ENCODE measurements around the gene SERHL2.
A peak's percentile ranks its signal among the peaks of the same experiment; 100 is the strongest.
"Not testable (repeated sequence)": the region's sequence is repeated elsewhere in the genome, so short reads cannot be mapped to it uniquely, and the experiment has no call there.

Gene SERHL2, protein sequence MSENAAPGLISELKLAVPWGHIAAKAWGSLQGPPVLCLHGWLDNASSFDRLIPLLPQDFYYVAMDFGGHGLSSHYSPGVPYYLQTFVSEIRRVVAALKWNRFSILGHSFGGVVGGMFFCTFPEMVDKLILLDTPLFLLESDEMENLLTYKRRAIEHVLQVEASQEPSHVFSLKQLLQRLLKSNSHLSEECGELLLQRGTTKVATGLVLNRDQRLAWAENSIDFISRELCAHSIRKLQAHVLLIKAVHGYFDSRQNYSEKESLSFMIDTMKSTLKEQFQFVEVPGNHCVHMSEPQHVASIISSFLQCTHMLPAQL

DNA sequence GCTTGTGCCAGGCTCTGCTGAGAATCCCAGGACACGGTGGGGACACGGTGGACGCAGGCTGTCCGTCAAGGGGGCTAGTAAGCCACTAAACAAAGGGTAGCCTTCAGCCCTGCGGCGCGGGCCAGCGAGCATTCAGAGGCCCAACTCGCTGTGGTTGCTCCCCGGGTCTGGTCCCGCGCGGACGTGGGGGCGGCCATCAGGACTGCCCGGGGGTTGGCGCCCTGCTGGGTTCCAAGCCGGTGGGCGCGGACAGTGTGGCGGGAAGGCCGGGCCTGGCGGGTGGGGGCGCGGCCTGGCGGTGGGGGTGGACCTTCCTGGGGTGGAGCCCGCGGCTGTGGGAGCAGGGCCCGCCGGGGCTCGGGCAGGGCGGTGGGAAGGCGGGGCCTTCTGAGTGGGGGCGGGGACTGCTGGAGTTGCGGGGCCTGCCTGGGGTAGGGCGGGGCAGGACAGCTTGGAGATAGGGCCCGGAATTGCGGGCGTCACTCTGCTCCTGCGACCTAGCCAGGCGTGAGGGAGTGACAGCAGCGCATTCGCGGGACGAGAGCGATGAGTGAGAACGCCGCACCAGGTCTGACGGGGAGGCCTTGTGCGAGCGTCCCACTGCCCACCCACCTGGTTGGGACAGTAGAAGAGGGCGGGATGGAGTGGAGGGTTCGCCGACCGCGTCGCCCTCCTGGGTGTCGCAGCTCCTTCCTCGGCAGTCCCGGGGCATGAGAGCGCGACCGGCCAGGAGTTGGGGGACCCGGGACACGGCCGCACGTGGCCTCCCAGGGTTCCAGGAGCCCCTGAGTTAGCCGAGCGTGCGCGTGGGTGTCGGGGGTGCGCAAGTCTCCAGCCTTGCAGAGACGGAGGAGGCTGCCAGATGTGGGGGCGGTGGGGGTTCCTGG lies at the start of gene SERHL2:
Gene SERHL2 (plus strand): TSS at position 482 of the 887 bp plus-strand sequence. CDS start 65 bp downstream, at position 547.
- peak; percentile 90 for DNase-seq

DNA sequence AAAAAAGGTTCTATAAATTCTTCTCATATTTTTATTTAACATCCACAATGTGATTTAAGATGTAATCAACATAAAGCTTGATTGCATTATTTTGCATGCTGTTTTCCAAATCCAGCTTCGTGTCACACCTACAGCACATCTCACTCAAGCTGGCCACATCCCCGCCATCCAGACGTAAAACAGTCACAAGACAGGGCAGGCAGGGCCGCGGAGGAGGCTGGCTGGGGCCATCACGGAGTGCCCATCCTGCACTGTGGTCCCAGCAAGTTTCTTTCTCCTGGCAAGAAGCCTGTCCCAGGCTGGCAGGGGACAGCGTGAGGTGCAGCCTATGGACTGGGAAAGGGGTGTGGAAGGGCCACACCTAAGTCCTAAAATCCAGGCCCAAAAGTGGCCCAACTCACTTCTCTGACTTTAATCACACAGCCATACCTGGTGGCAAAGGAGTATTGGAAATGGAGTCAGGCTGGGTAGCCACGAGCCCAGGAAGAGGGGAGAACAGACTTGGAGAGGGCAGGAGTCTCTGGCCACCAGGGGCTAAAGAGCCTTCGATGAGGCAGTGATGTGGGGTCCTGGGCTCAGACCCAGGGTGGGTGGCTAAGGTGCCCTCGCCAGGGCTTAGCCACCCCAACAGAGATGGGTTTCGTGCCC lies 45.3 kb upstream of the SERHL2 start:
- DNase-seq: not testable (repeated sequence)

DNA sequence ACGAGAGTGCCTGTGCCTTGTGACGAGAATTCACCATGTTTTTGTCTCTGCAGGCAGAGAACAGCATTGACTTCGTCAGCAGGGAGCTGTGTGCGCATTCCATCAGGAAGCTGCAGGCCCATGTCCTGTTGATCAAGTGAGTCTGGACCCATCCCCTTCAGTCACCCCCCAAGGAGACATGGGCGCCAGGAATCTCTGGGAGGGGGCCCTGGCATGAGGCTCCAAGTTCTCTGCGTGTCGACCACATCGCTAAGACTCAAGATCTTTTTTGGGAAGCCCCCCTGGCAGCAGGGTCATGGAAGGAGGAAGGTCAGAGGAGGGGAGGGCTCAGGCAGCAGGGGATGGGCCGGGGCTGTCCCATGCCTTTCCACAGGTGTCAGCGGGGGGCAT lies 44.8 kb upstream of the SERHL2 start:
- DNase-seq: not testable (repeated sequence)

DNA sequence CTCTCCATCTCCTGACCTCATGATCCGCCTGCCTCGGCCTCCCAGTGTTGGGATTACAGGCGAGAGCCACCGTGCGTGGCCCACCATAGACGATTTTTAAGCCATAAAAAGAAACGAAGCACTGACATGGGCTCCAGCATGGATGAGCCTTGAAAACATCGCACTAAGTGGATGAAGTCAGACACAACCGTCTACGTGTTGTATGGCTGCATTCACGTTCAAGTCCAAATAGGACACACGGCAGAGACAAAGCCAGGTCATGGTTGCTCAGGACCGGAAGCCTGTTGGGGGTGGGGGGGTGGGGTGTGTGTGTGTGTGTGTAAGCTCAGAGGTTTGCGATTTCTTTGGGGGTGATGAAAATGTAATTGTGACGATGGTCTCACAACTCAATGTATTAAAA lies 44.2 kb upstream of the SERHL2 start:
- DNase-seq: no peak

DNA sequence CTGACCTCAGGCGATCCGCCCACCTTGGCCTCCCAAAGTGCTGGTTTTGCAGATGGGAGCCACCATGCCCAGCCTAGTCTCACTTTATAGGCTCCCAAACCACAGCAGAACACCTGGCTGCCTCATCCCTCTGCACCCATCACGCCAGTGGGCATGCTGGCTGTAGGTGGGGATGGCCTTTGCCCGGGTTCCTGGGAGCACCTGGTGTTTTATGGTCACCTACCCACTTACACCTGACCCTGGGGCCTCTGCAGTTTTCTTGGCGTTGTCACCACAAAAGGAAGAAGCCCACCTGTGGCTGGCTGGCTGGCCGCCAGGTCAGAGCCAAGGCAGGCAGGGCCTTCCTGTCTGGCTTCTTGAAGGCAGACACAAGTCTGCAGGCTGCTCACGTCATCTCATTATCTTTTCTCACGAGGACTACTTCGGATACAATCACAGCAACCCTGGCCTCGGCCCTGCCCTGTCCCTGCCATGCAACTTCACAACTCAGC lies 42.3 kb upstream of the SERHL2 start:
- no peak for DNase-seq

DNA sequence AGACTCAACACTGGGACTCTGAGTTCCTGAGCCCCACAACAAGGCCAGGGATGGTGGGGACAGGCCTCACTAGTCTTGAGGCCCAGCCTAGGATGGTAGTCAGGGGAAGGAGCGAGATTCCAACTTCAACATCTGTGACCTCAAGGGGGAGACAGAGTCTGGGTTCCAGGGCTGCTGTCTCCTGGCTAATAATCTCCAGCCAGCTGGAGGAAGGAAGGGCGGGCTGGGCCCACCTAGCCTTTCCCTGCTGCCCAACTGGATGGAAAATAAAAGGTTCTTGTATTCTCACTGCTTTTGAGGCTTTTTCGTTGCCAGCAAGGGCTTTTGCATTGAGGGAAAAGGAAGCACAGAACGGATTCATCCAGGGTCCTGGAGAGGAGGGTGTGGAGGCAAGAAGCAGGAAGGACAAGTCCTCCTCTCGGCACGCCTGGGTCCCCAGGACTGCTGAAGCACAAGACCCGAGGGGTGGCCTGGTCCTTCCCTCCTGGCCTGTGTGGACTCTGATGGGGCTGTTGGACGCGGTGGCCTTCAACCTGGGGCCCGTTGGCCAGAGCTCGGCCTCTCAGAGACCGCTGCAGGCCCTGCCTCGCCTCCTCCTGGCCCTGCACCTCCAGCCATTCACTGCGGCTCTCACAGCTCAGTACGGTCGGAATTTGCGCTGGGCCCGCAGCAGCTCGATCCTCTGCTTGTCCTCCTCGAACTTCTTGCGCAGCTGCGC lies 41.3 kb upstream of the SERHL2 start:
- DNase-seq: not testable (repeated sequence)

DNA sequence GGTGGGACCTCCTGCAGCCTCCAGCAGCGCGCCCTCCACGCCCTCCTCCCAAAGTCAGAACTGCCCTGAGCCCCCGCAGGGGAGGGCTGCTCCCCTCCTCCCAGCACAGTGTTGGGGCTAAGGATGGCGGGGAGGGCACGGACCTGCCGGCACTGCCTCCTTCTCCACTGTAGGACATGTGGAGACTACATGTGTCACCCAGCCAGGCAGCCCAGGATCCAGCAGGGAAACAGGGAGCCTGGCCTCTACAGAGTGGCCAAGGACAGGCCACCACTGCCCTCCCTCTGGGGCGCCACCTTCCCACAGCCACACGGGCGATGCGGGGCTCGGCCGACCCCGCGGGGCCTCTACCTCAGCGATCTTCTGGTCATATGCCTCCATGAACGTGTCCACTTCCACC lies 39.4 kb upstream of the SERHL2 start:
- DNase-seq: not testable (repeated sequence)

DNA sequence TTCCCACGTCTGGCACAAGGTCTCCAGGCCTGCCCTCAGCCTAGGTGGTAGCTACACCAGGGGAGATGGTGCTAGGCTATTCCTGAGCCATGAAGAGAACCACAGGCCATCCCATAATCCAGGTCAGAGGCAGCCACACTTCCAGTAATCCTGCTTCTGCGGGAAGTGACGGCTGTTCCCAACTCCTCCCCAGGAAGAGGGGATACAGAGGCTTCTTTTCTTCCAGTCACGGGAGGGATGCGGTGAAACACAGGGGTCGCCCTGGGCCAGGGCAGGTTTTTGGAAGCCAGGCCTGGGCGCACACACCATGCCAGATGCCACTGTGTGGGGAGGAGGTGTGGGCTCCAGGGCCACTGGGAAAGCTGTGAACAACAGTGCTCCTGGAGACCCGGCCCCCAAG lies 38.5 kb upstream of the SERHL2 start:
- not testable (repeated sequence) for DNase-seq

DNA sequence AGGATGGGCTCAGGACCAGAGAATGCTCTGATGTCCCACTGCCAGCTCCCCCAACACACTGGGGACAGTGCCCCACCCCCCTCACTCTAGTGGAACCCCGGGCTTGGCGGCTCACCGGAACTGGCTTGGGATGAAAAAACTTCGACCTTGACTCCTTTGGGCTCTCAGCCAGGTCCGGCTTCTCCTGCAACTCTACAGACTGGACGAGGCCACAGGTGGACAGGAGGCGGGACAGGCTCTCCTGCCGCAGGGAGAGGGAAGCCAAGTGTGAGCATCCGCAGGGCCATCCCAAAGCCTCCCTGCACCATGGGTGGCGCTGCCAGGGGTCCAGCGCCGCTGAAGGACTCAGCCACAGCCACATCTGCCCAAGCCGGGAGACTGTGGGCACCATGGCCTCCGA lies 37.9 kb upstream of the SERHL2 start:
- no peak for DNase-seq

DNA sequence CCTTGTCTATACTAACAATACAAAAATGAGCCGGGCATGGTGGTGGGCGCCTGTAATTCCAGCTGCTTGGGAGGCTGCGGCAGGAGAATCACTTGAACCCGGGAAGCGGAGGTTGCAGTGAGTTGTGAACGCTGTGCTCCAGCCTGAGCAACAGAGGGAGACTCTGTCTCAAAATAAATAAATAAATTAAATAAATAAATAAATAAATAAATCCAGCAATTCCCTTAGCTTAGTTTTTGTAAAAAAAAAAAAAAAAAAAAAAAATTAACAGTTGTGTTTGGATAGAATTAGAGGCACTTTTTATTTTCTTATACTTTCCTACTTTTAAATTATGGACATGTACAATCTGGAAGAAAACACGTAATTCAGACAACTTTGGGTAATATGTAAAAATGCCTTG lies 36.7 kb upstream of the SERHL2 start:
- not testable (repeated sequence) for DNase-seq

DNA sequence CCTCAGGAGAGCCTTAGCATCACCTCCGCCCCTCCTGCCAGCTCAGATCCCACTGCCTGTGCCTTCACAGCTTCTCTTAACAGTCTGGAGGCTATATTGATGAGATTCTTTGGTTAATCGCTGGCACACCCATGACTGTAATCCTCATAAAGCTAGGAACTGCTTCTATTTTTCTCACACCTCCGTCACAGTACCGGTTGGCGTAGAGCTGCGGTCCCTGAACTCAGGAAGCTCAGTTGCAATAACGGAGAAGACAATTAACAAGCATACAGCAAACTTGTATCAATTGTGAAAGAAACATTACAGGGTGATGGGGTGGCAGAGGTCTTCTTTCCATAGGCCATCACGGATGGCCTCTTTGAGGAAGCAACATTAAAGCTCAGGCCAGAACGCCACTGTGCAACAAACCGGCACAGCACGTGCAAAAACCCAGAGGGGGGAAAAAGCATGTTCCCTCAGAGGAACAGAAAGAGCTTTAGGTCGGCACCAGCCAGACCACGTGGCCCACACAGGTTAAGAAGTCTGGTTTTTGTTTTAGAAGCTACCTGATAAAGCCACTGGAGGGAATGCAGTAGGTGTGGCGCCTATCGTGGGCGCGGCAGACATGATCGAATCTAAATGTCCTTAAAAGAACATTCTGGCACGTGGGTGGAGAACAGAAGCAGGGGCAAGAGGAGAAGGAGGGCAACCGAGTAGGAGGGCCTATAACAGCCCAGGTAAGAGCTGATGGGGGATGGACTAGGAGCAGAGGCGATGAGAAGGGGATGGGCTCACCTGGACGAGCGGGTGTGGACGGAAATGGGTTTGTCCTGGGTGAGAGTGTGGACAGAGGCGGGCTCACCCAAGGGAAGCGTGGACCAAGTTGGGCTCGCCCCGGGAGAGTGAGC lies 34.9 kb upstream of the SERHL2 start:
- not testable (repeated sequence) for DNase-seq

DNA sequence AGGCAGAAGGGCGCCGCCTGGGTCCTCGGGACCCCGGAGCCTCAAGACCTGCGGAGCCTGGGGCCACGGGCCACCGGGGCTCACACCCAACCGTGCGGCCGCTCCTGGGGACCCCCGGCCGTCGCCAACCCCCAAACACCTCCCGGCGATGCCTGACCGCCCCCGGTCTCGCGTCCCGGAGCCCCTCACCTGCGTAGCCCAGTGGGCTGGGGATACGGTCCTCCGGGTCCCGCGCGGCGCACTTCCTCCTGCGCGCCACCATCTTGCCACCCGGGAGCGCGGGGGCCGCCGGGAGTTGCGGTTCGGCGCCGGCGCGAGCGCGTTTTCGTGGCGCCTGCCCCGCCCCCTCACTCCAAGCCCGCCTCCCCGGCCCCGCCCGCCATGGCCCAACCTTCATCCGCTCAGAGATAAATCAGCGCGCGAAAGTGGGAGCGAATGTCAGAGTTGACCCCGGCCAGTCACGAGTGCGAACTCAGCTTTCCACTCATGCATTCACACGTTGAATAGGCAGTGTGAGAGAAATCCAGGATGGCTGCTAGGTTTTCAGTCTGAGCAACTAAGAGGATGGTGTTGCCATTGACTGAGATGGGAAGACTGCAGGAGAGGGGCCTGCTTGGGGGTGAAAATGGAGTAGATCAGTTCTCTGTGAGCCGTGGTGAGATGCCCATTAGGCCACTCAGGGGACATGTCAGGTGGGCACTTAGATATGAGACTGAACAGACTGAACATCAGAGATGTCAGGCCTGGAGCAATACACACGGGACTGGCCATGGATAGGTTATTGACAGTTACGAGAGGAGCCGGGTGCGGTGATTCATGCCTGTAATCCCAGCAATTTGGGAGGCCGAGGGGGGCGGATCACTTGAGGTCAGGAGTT lies 34.0 kb upstream of the SERHL2 start, which contains the start of gene RRP7A:
Gene RRP7A (minus strand): TSS at position 272 of the 877 bp plus-strand sequence. CDS start 10 bp downstream, at position 262.
- DNase-seq: peak; percentile 88

DNA sequence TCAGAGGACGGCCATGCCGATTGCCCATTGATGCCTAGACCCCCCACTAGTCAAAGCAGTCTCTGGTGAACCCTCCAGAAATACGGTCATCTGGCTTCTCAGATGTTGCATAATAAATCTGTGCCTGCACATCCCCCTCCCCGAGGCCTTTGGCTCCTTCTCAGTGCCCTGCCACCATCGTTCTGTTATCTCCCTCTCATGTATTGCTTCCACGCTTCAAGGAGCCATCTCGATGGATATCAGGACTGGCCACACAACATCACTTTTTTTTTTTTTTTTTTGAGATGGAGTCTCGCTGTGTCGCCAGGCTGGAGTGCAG lies 32.6 kb upstream of the SERHL2 start:
- DNase-seq: no peak

DNA sequence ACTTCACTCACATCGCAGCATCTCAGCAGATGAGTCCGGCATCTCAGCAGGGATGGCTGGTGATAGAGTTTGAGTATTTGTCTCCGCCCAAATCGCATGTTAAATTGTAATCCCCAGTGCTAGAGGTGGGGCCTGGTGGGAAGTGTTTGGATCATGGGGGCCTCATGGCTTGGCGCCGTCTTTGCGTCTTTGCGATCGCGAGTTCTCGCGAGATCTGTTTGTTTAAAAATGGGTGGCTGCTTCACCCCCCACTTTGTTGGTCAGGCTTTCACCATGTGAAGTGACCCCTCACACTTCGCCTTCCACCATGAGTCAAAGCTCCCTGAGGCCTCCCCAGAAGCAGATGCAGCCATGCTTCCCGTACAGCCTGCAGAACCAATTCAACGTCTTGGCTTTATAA lies 31.2 kb upstream of the SERHL2 start:
- no peak for DNase-seq

DNA sequence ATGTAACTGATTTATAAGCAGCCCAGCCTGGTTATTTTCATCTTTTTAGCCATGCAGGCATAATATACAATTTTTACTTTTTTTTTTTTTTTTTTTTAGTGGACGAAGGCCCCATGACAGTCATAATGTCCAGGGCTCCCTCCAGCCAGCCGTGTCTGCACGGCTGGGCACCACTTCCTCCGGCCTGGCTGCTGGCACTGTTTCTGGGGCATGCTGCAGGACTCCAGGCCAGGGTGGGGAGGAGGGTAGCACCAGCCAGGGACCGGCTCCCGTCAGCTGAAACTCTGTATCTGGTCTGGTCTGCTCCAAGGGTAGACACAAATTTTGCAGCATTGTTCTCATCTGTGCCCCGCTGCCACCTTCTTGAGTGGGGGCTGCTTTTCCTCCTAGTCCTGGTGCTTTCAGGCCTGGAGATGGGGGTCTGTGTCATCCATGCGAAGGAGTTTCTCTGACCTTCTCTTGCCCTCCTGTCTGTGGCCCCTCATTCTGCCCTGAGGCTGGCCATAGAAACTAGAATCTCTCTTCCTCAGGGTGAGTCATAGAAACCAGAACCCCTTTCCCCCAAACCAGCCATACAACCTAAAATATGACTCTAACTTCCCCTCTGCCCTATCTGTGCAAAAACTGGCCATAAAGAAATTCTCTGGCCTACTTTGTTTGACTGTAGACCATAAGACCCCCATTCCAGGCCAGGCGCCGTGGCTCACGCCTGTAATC lies 25.0 kb upstream of the SERHL2 start:
- DNase-seq: no peak

DNA sequence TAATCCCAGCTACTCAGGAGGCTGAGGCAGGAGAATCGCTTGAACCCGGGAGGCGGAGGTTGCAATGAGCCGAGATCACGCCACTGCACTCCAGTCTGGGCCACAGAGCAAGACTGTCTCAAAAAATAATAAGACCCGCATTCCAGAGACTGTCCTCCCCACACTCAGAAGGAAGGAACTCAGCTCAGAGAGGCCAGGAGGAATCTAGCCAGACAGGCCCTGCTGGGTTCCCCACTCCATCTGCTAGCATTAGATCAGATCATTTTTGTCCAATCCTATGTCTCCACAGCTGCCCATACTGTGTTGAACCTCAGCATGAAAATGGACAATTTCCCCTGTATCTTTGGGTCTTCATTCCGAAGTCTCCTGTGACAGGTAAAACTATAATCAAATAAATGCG lies 24.3 kb upstream of the SERHL2 start:
- not testable (repeated sequence) for DNase-seq

DNA sequence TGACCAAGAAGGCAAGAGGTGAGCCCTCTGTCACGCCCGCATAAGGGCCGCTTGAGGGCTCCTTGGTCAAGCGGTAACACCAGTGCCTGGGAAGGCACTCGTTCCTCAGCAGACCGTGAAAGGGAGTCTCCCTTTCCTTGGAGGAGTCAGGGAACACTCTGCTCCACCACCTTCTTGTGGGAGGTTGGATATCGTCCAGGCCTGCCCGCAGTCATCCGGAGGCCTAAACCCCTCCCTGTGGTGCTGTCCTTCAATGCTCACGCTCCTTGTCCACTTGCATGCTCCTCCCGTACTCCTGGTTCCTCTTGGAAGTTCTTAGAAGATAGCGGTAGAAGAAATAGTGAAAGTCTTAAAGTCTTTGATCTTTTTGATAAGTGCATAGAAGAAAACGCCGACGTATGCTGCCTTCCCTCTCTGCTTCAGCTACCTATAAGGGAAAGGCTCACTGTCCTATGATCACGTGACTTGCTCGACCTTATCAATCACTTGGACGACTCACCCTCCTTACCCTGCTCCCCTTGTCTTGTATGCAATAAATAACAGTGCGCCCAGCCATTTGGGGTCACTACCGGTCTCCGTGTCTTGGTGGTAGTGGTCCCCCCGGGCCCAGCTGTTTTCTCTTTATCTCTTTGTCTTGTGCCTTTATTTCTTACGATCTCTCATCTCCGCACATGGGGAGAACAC lies 22.2 kb upstream of the SERHL2 start:
- DNase-seq: not testable (repeated sequence)

DNA sequence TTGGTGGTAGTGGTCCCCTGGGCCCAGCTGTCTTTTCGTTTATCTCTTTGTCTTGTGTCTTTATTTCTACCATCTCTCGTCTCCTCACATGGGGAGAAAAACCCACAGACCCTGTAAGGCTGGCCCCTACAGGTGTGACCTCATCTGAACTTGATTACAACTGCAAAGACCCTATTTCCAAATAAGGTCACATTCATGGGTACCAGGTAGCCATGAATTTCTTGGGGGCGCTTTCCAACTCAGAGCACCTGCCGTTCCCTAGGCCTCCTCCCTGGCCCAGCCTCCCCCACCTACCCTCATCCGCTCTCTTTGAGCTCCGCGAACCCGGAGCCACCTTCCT lies 20.1 kb upstream of the SERHL2 start:
- no peak for DNase-seq

DNA sequence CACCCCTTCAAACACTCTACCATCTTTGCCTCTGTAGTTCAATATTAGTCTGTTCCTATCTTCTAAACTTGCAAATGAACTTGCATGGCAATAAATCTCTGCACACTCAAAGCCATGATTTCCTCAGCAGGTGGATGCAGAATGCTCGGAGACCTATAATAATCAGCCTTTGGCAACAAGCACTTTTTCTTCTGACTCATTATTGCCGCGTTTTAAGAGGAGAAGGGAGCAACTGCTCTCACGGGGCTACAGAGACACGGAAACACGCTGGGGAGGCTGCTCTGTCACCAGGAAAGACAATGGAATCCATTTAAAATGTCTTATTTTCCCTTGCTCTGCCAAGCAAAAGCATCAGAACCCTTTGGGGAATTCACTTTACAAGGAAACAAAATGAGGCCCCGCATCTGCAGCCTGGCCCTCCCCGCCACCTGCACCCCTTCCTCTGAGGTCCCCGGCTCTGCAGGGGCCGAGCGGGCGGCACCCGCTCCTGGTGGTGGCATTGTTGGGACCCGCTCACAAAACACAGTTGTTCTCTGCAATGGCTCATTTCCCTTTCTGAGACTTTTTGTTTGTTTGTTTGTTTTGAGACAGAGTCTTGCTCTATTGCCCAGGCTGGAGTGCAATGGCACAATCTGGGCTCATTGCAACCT lies 18.5 kb upstream of the SERHL2 start:
- not testable (repeated sequence) for DNase-seq
